GM19043 (cell line): ENCODE results near the gene ZNF394.

Experiments
- ATAC-seq: cut with Tn5 transposase; IDR thresholded peaks from one replicate; pipeline ENCODE4 v1.9.1; 2021; ENCODE audit warnings: low read depth; ENCODE audit not compliant: unreplicated experiment

The ZNF394 gene

DNA sequence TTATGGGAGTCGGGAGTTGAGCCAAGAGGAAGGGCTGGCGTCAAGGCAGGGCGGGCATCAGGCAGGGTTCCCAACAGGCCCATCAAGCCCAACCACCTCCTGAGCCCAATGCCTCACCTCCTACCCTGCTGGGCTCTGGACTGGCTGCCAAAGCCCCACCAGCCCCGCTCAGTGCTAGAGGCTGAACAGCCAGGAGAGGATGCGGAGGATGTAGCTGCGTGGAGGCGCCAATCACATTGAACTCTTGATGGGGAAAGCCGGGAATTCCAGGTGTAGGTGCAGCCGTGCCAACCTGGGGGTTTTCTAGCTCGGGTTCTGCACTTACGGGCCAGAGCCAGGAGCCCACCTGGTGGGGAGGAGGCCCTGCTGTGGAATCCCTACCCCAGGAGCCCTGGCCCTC, 47.0 kb downstream of the ZNF394 start:
- ATAC-seq = no peak

DNA sequence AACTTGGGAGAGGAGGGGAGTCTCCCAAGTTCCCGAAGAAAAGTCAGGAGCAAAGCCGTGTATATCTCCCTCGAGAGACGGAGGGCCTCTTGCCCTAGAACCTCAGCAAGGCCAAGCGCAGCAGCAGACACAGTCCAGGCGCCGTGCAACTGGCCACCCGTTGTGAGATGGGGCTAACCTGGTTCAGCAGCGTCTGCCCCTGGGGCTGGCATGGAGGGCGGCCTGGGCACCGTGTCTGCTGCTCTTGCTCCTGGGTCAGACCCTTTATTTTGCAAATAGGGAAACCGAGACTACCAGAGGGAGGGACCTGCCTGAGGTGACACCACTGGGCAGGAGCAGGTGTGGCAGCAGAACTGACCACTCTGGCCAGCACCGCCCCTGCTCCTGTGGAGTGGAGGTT, 47.5 kb downstream of the ZNF394 start:
- ATAC-seq = no peak

DNA sequence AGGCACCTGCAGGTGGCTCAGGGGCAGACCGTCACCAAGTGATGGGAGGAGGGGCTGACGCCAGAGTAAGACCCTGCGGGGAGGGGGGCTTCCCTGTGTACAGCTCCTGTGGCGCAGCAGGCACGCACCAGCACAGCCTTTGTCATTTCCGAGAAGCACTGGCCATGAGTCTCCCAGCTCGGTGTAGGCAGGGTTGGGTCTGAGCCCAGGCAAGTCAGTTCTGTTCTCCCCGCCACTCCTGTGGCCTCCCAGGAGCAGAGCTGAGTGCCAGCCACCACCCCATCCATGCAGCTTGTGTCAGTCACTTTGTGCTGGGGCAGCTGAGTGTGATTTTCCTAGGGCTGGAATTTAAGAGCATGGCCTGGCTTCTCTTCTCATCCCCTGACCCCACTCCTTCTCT, 48.1 kb downstream of the ZNF394 start:
- no peak for ATAC-seq

DNA sequence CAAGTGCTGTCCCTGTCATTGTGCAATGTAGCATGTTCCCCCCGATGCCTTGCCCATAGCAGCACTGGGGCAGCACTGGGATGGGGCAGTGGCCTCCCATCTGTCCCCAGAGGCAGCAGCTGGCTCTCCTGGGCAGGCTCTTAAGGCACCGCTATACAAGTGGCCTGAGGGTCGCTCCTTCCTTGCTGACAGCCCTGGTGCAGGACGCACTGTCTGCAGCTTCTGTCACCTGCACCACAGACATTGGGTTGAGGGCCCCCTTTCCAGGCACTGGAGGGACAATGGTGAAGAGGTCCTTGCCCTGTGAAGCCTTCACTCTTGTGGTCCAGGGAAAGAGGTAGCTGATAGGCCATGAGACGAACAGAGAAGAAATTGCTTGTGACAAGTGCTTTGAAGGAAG, 50.8 kb downstream of the ZNF394 start:
- no peak for ATAC-seq

DNA sequence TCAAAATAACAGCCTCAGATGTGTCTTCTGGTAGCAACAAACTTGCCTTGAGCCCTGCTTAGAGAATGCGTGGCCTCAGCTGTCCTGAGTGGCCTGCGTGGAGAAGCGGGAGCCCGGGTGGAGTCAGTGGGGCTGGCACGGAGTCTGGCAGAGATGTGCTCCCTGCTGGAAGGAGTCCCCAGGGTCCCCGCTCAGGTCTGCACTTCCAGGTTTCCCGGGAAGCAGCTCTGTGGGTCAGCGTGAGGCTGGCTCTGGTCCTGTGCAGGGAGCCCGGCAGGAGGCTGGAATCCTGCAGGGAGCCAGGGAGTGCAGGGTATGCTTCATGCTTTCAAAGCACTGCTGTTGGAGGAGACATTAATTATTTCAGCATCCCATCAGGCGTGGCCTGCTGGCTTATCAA, 51.2 kb downstream of the ZNF394 start:
- ATAC-seq = no peak

DNA sequence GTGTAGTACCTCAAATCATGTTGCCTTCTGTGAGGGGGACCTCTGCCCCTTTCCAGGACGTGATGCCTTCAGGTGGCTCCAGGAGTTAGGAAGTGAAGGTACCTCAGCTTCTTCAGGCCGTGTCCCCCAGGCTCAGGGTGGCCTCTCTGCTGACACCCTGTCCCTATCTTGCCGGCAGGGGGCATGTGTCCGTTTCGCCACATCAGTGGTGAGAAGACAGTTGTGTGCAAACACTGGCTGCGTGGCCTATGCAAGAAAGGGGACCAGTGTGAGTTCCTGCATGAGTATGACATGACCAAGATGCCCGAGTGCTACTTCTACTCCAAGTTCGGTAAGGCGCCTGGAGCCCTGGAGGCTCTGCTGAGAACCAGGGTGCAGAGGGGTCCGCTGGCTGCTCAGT, 52.1 kb downstream of the ZNF394 start:
- no peak for ATAC-seq

DNA sequence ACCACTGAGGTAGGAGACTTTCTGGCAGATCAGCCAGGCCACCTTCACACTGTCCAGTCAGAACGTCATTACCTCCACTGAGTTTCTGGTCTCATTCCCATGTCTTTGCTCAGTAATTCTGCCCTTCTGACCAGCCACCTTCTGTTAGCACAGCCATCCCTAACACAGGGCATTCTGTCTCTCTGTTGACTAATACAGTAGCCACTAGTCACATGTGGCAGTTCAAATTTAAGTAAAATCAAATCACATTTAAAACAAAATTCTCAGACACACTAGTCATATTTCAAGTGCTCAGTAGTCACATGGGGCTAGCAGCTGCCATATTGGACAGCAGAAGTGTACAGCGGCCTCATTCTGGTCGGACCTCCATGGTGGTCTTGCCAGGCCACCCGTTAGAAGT, 54.0 kb downstream of the ZNF394 start:
- no peak for ATAC-seq
